ENCODE data around the gene STOM. TPM values are rescaled to one million over a fixed set of nuclear protein-coding genes. Genes with fewer than 3 reads are reported as not detected.

Gene STOM
- total RNA-seq, 1 donor from 2014 or later, result 11.0 TPM

DNA sequence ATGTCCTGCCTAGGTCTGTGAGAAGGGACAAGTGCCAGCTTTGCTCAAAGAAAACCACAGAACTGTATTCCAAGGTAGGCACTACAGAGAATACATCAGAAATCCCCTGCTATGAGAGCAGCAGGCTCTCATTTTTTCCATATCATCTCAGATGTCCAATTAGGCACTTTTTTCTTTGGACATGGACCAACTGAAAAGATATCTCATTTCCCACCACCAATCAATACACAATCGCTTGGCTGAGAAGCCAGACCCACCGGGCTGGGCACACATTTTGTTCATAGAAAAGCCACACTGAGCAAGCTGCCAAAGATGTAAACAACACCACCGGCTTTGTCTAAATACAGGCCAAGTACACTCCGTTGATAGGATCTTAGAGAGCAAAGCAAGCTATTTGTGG, 25.9 kb downstream of the STOM start:
- Mint-ChIP-seq H3K27ac (no peak overlapping the region), H3K36me3 (ENCODE audit: insufficient read depth) (no peaks in the 10 kb centered on the region), H3K4me3 (ENCODE audit: low read depth) (no peak overlapping the region), H3K4me1 (ENCODE audit: low read depth) (peaks cover 11% of the 10 kb centered on the region), H3K9me3 (ENCODE audit: low read depth) (no peaks in the 10 kb centered on the region), H3K27me3 (no peaks in the 10 kb centered on the region)
- TF ChIP-seq CTCF (IDR thresholded peaks at IDR 0.05; ENCODE audit: unreplicated experiment), result no peak
- no peak for DNase-seq (ENCODE audit: low spot score, unreplicated experiment)

DNA sequence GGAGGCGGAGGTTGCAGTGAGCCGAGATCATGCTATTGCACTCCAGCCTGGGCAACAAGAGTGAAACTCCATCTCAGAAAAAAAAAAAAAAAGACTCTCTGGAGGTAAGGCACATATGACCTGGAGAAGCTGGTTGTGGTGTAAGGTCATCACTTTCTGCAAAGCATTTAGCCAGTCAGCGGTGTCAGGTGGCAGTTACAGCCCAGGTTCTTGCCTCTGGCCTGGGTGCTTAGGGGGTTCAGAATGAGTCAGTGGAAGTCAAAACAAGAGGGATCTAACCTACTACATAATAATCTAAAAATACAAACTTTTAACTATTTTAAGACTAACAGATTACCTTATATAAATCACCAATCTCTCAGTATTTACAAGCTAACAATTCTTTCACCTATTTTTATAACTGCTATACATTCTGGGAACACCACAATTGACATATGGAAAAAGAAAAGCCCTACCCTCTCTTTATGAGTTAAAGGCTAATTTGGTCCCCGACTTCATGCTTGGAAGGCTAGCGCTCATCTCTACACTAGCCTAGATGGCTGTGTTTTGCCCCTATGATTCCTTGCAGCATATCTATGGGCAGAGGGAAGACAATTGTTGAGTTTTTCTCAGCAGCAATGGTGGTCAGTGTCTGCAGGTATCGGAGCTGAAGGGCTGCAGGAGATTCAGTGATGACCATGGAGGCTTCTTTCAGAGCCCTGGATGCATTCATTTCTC, 29.2 kb downstream of the STOM start:
- Mint-ChIP-seq H3K36me3 (ENCODE audit: insufficient read depth) (no peaks in the 10 kb centered on the region), H3K27ac (peak overlapping the region; percentile 50), H3K27me3 (no peaks in the 10 kb centered on the region), H3K4me1 (ENCODE audit: low read depth) (peaks cover 11% of the 10 kb centered on the region), H3K9me3 (ENCODE audit: low read depth) (no peaks in the 10 kb centered on the region), H3K4me3 (ENCODE audit: low read depth) (no peak overlapping the region)
- TF ChIP-seq CTCF (IDR thresholded peaks at IDR 0.05; ENCODE audit: unreplicated experiment), result no peak
- no peak for DNase-seq (ENCODE audit: low spot score, unreplicated experiment)

DNA sequence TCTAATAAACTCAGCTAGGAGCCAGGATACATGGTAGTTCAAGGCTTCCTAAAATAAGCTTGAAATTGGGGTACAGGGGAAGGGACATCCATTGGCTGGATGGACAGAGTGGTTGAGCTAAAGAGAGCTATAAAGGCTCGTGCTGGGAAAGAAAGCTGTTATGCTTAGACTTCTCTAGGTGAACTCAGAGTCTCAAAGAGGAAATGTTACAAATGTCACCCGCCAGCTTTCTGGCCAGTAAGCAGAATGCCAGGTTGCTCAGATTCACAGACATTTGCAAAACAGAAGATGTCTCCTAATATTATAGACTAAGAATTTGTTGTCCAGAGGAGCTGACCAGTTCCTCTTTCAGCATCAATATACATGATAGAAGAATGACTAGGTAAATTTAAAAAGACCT, 30.6 kb downstream of the STOM start:
- no peaks in the 10 kb centered on the region for H3K27me3 Mint-ChIP-seq
- H3K9me3 Mint-ChIP-seq (ENCODE audit: low read depth), result no peaks in the 10 kb centered on the region
- H3K36me3 Mint-ChIP-seq (ENCODE audit: insufficient read depth), result no peaks in the 10 kb centered on the region
- DNase-seq (ENCODE audit: low spot score, unreplicated experiment), result no peak
- H3K27ac Mint-ChIP-seq, result no peak overlapping the region
- no peak overlapping the region for H3K4me3 Mint-ChIP-seq (ENCODE audit: low read depth)
- H3K4me1 Mint-ChIP-seq (ENCODE audit: low read depth), result peaks cover 9% of the 10 kb centered on the region
- no peak for TF ChIP-seq CTCF (IDR thresholded peaks at IDR 0.05; ENCODE audit: unreplicated experiment)

- H3K4me3 Mint-ChIP-seq (ENCODE audit: low read depth), result no peak overlapping the region
- no peak for TF ChIP-seq CTCF (IDR thresholded peaks at IDR 0.05; ENCODE audit: unreplicated experiment)
- no peaks in the 10 kb centered on the region for H3K4me1 Mint-ChIP-seq (ENCODE audit: low read depth)
- DNase-seq (ENCODE audit: low spot score, unreplicated experiment), result no peak
- H3K9me3 Mint-ChIP-seq (ENCODE audit: low read depth), result no peaks in the 10 kb centered on the region
- H3K27ac Mint-ChIP-seq, result no peak overlapping the region
- H3K36me3 Mint-ChIP-seq (ENCODE audit: insufficient read depth), result peaks cover 3% of the 10 kb centered on the region
- no peaks in the 10 kb centered on the region for H3K27me3 Mint-ChIP-seq
These were observed 33.4 kb downstream of the STOM start for GRCh38 chr9:121336665-121337064.

GRCh38 chr9:121333950-121334773, 35.9 kb downstream of the STOM start:
- no peak overlapping the region for H3K4me3 Mint-ChIP-seq (ENCODE audit: low read depth)
- no peak for TF ChIP-seq CTCF (IDR thresholded peaks at IDR 0.05; ENCODE audit: unreplicated experiment)
- H3K36me3 Mint-ChIP-seq (ENCODE audit: insufficient read depth), result peaks cover 10% of the 10 kb centered on the region
- H3K4me1 Mint-ChIP-seq (ENCODE audit: low read depth), result no peaks in the 10 kb centered on the region
- H3K27me3 Mint-ChIP-seq, result no peaks in the 10 kb centered on the region
- H3K9me3 Mint-ChIP-seq (ENCODE audit: low read depth), result no peaks in the 10 kb centered on the region
- no peak for DNase-seq (ENCODE audit: low spot score, unreplicated experiment)
- no peak overlapping the region for H3K27ac Mint-ChIP-seq

Data from progenitor cell of endocrine pancreas (in vitro differentiated cells).